HL-60 (cell line): Measurements from ENCODE around the gene SPG21.

ENCODE experiments used
- CTCF ChIP-seq: IDR thresholded peaks from one replicate; pipeline ENCODE4 v1.5.1; 2011; ENCODE audit warnings: low read length, control low read depth, inconsistent platforms; ENCODE audit not compliant: insufficient read depth
- POLR2AphosphoS5 ChIP-seq: IDR thresholded peaks from 2 replicates; pipeline ENCODE4 v1.6.1; 2012; ENCODE audit warnings: low read depth

GRCh38 chr15:64959128-64959527 is 30.6 kb downstream of the SPG21 start:
- TF ChIP-seq CTCF (no peak), POLR2AphosphoS5 (no peak)
